ENCODE measurements around the gene PPP6R3. TPM values are rescaled to one million over a fixed set of nuclear protein-coding genes. Genes with fewer than 3 reads are reported as not detected.

PPP6R3 gene
- total and polyA plus RNA-seq, 2 of the 8 experiments (the other 6 are each of a cell fraction or from before 2014, with no cell fraction given) = 44.6 to 150 TPM

GRCh38 chr11:68591719-68592118 lies 131.2 kb downstream of the PPP6R3 start:
- no peak overlapping the region for H2BK120ac ChIP-seq (replicated peaks; ENCODE audit: low read depth, low read length)
- no peak overlapping the region for H3K4me2 ChIP-seq (ENCODE audit: insufficient read depth in 1 of 2, low read depth in 2 of 2, low read length in 2 of 2)
- H2AFZ ChIP-seq (ENCODE audit: low read length) = no peak overlapping the region
- peaks cover 18 to 61% (median 48%) of the 10 kb centered on the region in 4 experiments for H3K36me3 ChIP-seq (ENCODE audit: control insufficient read depth in 2 of 4, insufficient read depth in 4 of 4, low read length in 3 of 4)
- ChIA-PET CTCF (ENCODE audit: partially characterized antibody) (interaction anchor here (1.1 kb wide), 1 partner anchor 7 kb away, joined by 7 read pairs; no protein-coding TSS in a partner anchor), POLR2A (ENCODE audit: partially characterized antibody) (no interaction called here)
- no peak for FAIRE-seq
- no peak for DNase-seq (ENCODE audit: low read depth in 1 of 2, low spot score in 2 of 2)
- TF ChIP-seq SP2 (IDR thresholded peaks at IDR 0.05; ENCODE audit: low read length) (no peak), KDM5A (IDR thresholded peaks at IDR 0.05; ENCODE audit: low read length) (no peak), CBX5 (IDR thresholded peaks at IDR 0.05; ENCODE audit: low read depth, low read length) (no peak), NANOG (IDR thresholded peaks at IDR 0.05; ENCODE audit: insufficient read depth, low read depth, low read length, poor library complexity, severe bottlenecking) (no peak), MAX (IDR thresholded peaks at IDR 0.05) (no peak), SIRT6 (IDR thresholded peaks at IDR 0.05; ENCODE audit: low read length) (no peak), CEBPB (IDR thresholded peaks at IDR 0.05; ENCODE audit: low read depth, low read length) (no peak), RXRA (IDR thresholded peaks at IDR 0.05; ENCODE audit: insufficient read depth, low read depth, low read length) (no peak)
- H3K18ac ChIP-seq (ENCODE audit: extremely low read depth, low read length) = no peak overlapping the region
- no peak overlapping the region for H3K4me3 ChIP-seq (ENCODE audit: extremely low read depth in 1 of 4, insufficient read depth in 2 of 4, low read depth in 3 of 4, low read length in 4 of 4)
- no peak overlapping the region for H3K56ac ChIP-seq (replicated peaks; ENCODE audit: insufficient read length, low read depth, low read length)
- no peak overlapping the region for H3K14ac ChIP-seq (ENCODE audit: insufficient read length)
- no peak overlapping the region for H4K8ac ChIP-seq (ENCODE audit: extremely low read depth, insufficient read depth, low read length)
- H3K27me3 ChIP-seq (replicated peaks in 1 of 4; ENCODE audit: control insufficient read depth in 3 of 4, extremely low read depth in 1 of 4, insufficient read depth in 3 of 4, low read length in 3 of 4) = no peaks in the 10 kb centered on the region; a peak in 1 of 7 replicates
- H3K23me2 ChIP-seq (ENCODE audit: low read depth, low read length) = no peaks in the 10 kb centered on the region
- no peaks in the 10 kb centered on the region for H3K4me1 ChIP-seq (replicated peaks in 1 of 4; ENCODE audit: control insufficient read depth in 3 of 4, insufficient read depth in 4 of 4, low read length in 3 of 4)
- no peak overlapping the region for H2AK5ac ChIP-seq (ENCODE audit: low read depth, low read length)
- H4K5ac ChIP-seq (ENCODE audit: insufficient read length, low read depth, low read length) = no peak overlapping the region
- peaks cover 2 to 3% of the 10 kb centered on the region in 2 experiments for H4K20me1 ChIP-seq (replicated peaks in 1 of 2; ENCODE audit: control insufficient read depth in 1 of 2, insufficient read depth in 2 of 2, low read length in 2 of 2)
- no peak overlapping the region for H3K23ac ChIP-seq (ENCODE audit: insufficient read length)
- no peak overlapping the region for H4K91ac ChIP-seq (replicated peaks; ENCODE audit: insufficient read length, low read length)
- H2BK12ac ChIP-seq (ENCODE audit: low read depth, low read length) = no peak overlapping the region
- no peaks in the 10 kb centered on the region; a peak in 1 of 4 replicates for H3K79me2 ChIP-seq (ENCODE audit: control insufficient read depth in 1 of 2, insufficient read depth in 2 of 2, low read length in 2 of 2)
- no peaks in the 10 kb centered on the region for H3K79me1 ChIP-seq (ENCODE audit: low read depth, low read length)
- H2BK15ac ChIP-seq (ENCODE audit: low read length) = no peak overlapping the region
- no peak overlapping the region for H2BK20ac ChIP-seq (ENCODE audit: low read length)
- no peak overlapping the region for H3K9ac ChIP-seq (replicated peaks in 1 of 4; ENCODE audit: extremely low read depth in 1 of 4, low read depth in 3 of 4, low read length in 3 of 4)
- no peak overlapping the region for H2BK5ac ChIP-seq (ENCODE audit: low read depth, low read length)
- H3K27ac ChIP-seq (ENCODE audit: low read depth, low read length) = no peak overlapping the region
- WGBS, 2 experiments (ENCODE audit: extremely low coverage in 1 of 2, insufficient coverage in 1 of 2, insufficient read length in 1 of 2, insufficient replicate concordance in 2 of 2, low coverage in 1 of 2, low lambda C conversion rate in 2 of 2, missing lambda C conversion rate in 1 of 2) = 92% methylated on average over 5 of the region's 5 CpGs; no CpG with 5 or more reads in 1 of the 2 experiments
- H3K9me3 ChIP-seq (ENCODE audit: insufficient read depth in 2 of 2, low read depth in 1 of 2, low read length in 1 of 2) = no peaks in the 10 kb centered on the region
- no peak overlapping the region for H3K4ac ChIP-seq (replicated peaks; ENCODE audit: insufficient read length, low read depth, low read length)
